K562 (cell line): Measurements from ENCODE around the gene MID1IP1. TPM values are rescaled to one million over a fixed set of nuclear protein-coding genes. Genes with fewer than 3 reads are reported as not detected.

Experiments
- ATAC-seq: fragments of 200-7000 bp; cut with Tn5 transposase; 3 replicates; pipeline ENCODE4 v1.9.1; 2020; ENCODE audit warnings: moderate library complexity
- BruUV-seq: library from RNA; stranded (reverse); fragments of 400-500 nt; replicated peaks from 2 replicates; lab custom pipeline; 2021; lab: Mats Ljungman, UMichigan
- CTCF ChIA-PET: fragments of 300-600 bp; formaldehyde crosslinking; extraction: SDS; loops from one replicate; lab custom pipeline; 2021; ENCODE audit warnings: low intra/inter-chr PET ratio; lab: Yijun Ruan, JAX
- POLR2A ChIA-PET: fragments of 300-600, 350-650 bp; sonication (Branson Sonifier 250); formaldehyde crosslinking; extraction: SDS; loops from one replicate; lab custom pipeline; 2021; ENCODE audit warnings: antibody characterized with exemption, inconsistent platforms; lab: Yijun Ruan, JAX
- DNase-seq, 4 experiments: peaks; one replicate each; pipeline versions ENCODE4 v3.0.0 to v3.0.0-alpha.2; 2011 to 2018; ENCODE audit warnings: low spot score in 3 of 4, mixed read lengths in 3 of 4; ENCODE audit errors: extremely low read depth in 1 of 4
- FAIRE-seq: peaks from 2 replicates; lab custom pipeline; 2011; peaks lifted over from hg19 to GRCh38; lab: Jason Lieb, UNC
- H2AFZ ChIP-seq: 2 replicates; pipeline ENCODE4 v1.6.0; 2011; ENCODE audit warnings: low read depth, low read length, control low read depth, inconsistent platforms
- H3K27ac ChIP-seq: fragments of 200-600 bp; 3 replicates; pipeline ENCODE4 v1.8.0; 2011; ENCODE audit warnings: low read depth, mild to moderate bottlenecking, control low read depth, inconsistent platforms, low read length, moderate library complexity, mixed read lengths; ENCODE audit errors: extremely low read depth
- H3K27me3 ChIP-seq, 2 experiments: fragments of 300-600 bp in 1 of 2; 2 replicates in 1 of 2; 3 replicates in 1 of 2; pipeline versions ENCODE4 v1.6.0 to v1.8.0; 2011; ENCODE audit warnings: inconsistent platforms in 2 of 2, low read length in 2 of 2, mild to moderate bottlenecking in 1 of 2, mixed read lengths in 1 of 2, moderate library complexity in 1 of 2; ENCODE audit not compliant: control insufficient read depth in 2 of 2, insufficient read depth in 2 of 2
- H3K36me3 ChIP-seq: fragments of 300-600 bp; 3 replicates; pipeline ENCODE4 v1.8.0; 2011; ENCODE audit warnings: mild to moderate bottlenecking, low read length, inconsistent platforms; ENCODE audit not compliant: control insufficient read depth, insufficient read depth
- H3K4me1 ChIP-seq, 2 experiments: fragments of 200-600 bp in 1 of 2; replicated peaks in 1 of 2; 2 replicates in 1 of 2; 3 replicates in 1 of 2; pipeline versions ENCODE4 v1.5.1 to v1.8.0; 2011; ENCODE audit warnings: inconsistent platforms in 2 of 2, low read length in 2 of 2, mild to moderate bottlenecking in 1 of 2, mixed read lengths in 1 of 2, moderate library complexity in 1 of 2; ENCODE audit not compliant: control insufficient read depth in 2 of 2, insufficient read depth in 2 of 2
- H3K4me2 ChIP-seq: 2 replicates; pipeline ENCODE4 v1.6.1; 2011; ENCODE audit warnings: low read length, control low read depth, inconsistent platforms, mixed read lengths; ENCODE audit not compliant: insufficient read depth
- H3K4me3 ChIP-seq: fragments of 200-600 bp; sonication (generic), shearing (Covaris generic); 2 replicates; pipeline ENCODE4 v1.5.1; 2016; ENCODE audit warnings: control low read depth, inconsistent platforms
- H3K79me2 ChIP-seq: fragments of 200-600 bp; 3 replicates; pipeline ENCODE4 v1.8.0; 2011; ENCODE audit warnings: low read length, inconsistent platforms; ENCODE audit not compliant: control insufficient read depth, insufficient read depth
- H3K9ac ChIP-seq, 2 experiments: 2 replicates each; pipeline versions ENCODE4 v1.6.0 to v1.6.1; 2011; ENCODE audit warnings: low read depth in 2 of 2, low read length in 2 of 2, control low read depth in 1 of 2, inconsistent platforms in 1 of 2, mild to moderate bottlenecking in 1 of 2, mixed read lengths in 1 of 2; ENCODE audit not compliant: insufficient read depth in 1 of 2
- H3K9me1 ChIP-seq: one replicate; pipeline ENCODE4 v1.6.0; 2011; ENCODE audit warnings: inconsistent platforms, mild to moderate bottlenecking, low read length, moderate library complexity; ENCODE audit not compliant: control insufficient read depth, insufficient read depth
- H3K9me3 ChIP-seq: replicated peaks from 2 replicates; pipeline ENCODE4 v1.5.1; 2011; ENCODE audit warnings: low read depth, low read length, inconsistent platforms; ENCODE audit not compliant: control insufficient read depth, insufficient read depth
- H4K20me1 ChIP-seq: replicated peaks from 2 replicates; pipeline ENCODE4 v1.6.1; 2011; ENCODE audit warnings: low read length, inconsistent platforms, mixed read lengths; ENCODE audit not compliant: control insufficient read depth, insufficient read depth
- GMEB1 ChIP-seq: fragments of 250-450 bp; sonication (Bioruptor Pico); IDR thresholded peaks from 2 replicates; pipeline ENCODE4 v1.4.0; 2020; ENCODE audit warnings: mild to moderate bottlenecking
- GTF3C2 ChIP-seq: IDR thresholded peaks from 3 replicates; pipeline ENCODE4 v1.6.1; 2011; ENCODE audit warnings: borderline replicate concordance, mild to moderate bottlenecking, moderate library complexity; ENCODE audit not compliant: insufficient read length; ENCODE audit errors: extremely low read depth
- MAFG ChIP-seq: fragments of 450-650 bp; conservative IDR thresholded peaks from 2 replicates; pipeline ENCODE4 v1.6.1; 2016; ENCODE audit warnings: missing genetic modification characterization, missing compliant biosample characterization
- NFE2L1 ChIP-seq: fragments of 450-650 bp; IDR thresholded peaks from 2 replicates; pipeline ENCODE4 v1.6.1; 2016; ENCODE audit warnings: missing genetic modification characterization, low read depth, mild to moderate bottlenecking, missing compliant biosample characterization, moderate library complexity, borderline replicate concordance
- NRF1 ChIP-seq, 2 experiments: fragments of 450-650 bp; IDR thresholded peaks in 1 of 2; conservative IDR thresholded peaks in 1 of 2; 2 replicates each; pipeline ENCODE4 v1.6.1; 2014; ENCODE audit warnings: mild to moderate bottlenecking in 2 of 2
- OTX1 ChIP-seq: fragments of 450-650 bp; formaldehyde crosslinking; IDR thresholded peaks from 2 replicates; pipeline ENCODE4 v1.4.0; 2022; ENCODE audit warnings: mild to moderate bottlenecking
- PREB ChIP-seq: sonication (generic); formaldehyde crosslinking; IDR thresholded peaks from 2 replicates; pipeline ENCODE4 v1.8.1; 2023; ENCODE audit warnings: mild to moderate bottlenecking, missing genetic modification reagents
- SMARCB1 ChIP-seq: IDR thresholded peaks from 2 replicates; pipeline ENCODE4 v1.6.1; 2011; ENCODE audit warnings: improper control_type of control experiment, low read depth; ENCODE audit not compliant: insufficient read length
- SRSF9 ChIP-seq: fragments of 200-400 bp; formaldehyde crosslinking; IDR thresholded peaks from 2 replicates; pipeline ENCODE4 v1.6.1; 2017; ENCODE audit warnings: low read depth, low read length, borderline replicate concordance
- STAT6 ChIP-seq: sonication (generic); formaldehyde crosslinking; IDR thresholded peaks from 2 replicates; pipeline ENCODE4 v1.8.1; 2023; ENCODE audit warnings: mild to moderate bottlenecking, missing genetic modification reagents
- TEAD1 ChIP-seq, 2 experiments: fragments of 450-650 bp in 1 of 2; sonication (generic) in 1 of 2; formaldehyde crosslinking; IDR thresholded peaks; 2 replicates each; pipeline versions ENCODE4 v1.4.0 to v1.8.0; 2020 to 2022; ENCODE audit warnings: mild to moderate bottlenecking in 2 of 2, missing genetic modification reagents in 1 of 2
- ZNF140 ChIP-seq: fragments of 250-450 bp; sonication (Bioruptor Pico); IDR thresholded peaks from 2 replicates; pipeline ENCODE4 v1.8.0; 2021; ENCODE audit warnings: moderate library complexity, mild to moderate bottlenecking, inconsistent platforms
- ZNF24 ChIP-seq: fragments of 450-650 bp; IDR thresholded peaks from 2 replicates; pipeline ENCODE4 v1.6.1; 2016
- WGBS: fragments of 100-300 bp; shearing (Covaris generic); methylation state at CpG from one replicate; pipeline ENCODE4 v1.1.6; 2016; ENCODE audit warnings: low coverage, mixed read lengths; ENCODE audit not compliant: insufficient coverage; ENCODE audit errors: missing lambda C conversion rate; 5-methylcytosine and 5-hydroxymethylcytosine counted together
- in situ Hi-C: fragments of 300-500 bp; cut with MboI; formaldehyde crosslinking; loops from 4 replicates; pipeline ENCODE4 v1.15.0; 2018; ENCODE audit warnings: inconsistent platforms, mixed read lengths
- intact Hi-C: fragments of 100-400 bp; cut with micrococcal nuclease; formaldehyde crosslinking; loops from 2 replicates; pipeline ENCODE4 v1.14.2; 2022
- polyA plus RNA-seq, 8 experiments: library from polyadenylated mRNA; depleted of rRNA in 4 of 8; stranded (reverse) in 5 of 8; unstranded in 3 of 8; fragments of >200 nt; fragmentation: Nextera tagmentation in 2 of 8; fragmentation: Illumina TruSeq in 1 of 8; extraction: Ambion mirVana in 2 of 8; extraction: Trizol in 1 of 8; gene quantifications; 2 replicates each; pipeline versions ENCODE4 v1.2.1 to v1.2.3, GENCODE V29; 2011 to 2014; ENCODE audit warnings: inconsistent platforms in 1 of 8, missing spikeins in 1 of 8
- total RNA-seq, 7 experiments: library from RNA; depleted of rRNA in 6 of 7; stranded (reverse); fragments of >200 nt in 6 of 7; fragmentation: Illumina TruSeq in 2 of 7; extraction: Trizol in 2 of 7; gene quantifications; 2 replicates each; pipeline versions ENCODE4 v1.2.1 to v1.2.3, GENCODE V29; 2011 to 2021; ENCODE audit warnings: low replicate concordance in 1 of 7

MID1IP1 gene
- total and polyA plus RNA-seq, 9 of the 15 experiments (the other 6 are each of a cell fraction or from before 2014, with no cell fraction given): 0.51 to 102 (median 27.5) TPM

- TF ChIP-seq STAT6 (CRISPR knock-in tag): no peak
- TF ChIP-seq, all 486 proteins: peak for 52
Observed at GRCh38 chrX:38841750-38842149, 40.5 kb downstream of the MID1IP1 start (continued).

- ATAC-seq (no peak), FAIRE-seq (no peak), DNase-seq (no peak)
- intact Hi-C loops: no loop called here
- no peaks in the 10 kb centered on the region for H3K9me1 ChIP-seq
- POLR2A ChIA-PET: interaction anchor here (0.9 kb wide), 1 partner anchor 9 kb away, joined by 3 read pairs; no protein-coding TSS in a partner anchor
- no peaks in the 10 kb centered on the region for H3K36me3 ChIP-seq
- H3K9me3 ChIP-seq: no peaks in the 10 kb centered on the region
- no peak overlapping the region for H3K27ac ChIP-seq
- H3K4me3 ChIP-seq: no peak overlapping the region
- no peak overlapping the region for H3K4me2 ChIP-seq
- H3K79me2 ChIP-seq: no peaks in the 10 kb centered on the region
- CTCF ChIA-PET: no interaction called here
- no peak overlapping the region for H3K9ac ChIP-seq
- H2AFZ ChIP-seq: no peak overlapping the region
- no peaks in the 10 kb centered on the region for H3K27me3 ChIP-seq
- peaks cover 0 to 20% of the 10 kb centered on the region in 2 experiments; a peak in 2 of 5 replicates for H3K4me1 ChIP-seq
- WGBS: 39% methylated on average over 4 of the region's 4 CpGs
- in situ Hi-C loops: no loop called here
- H4K20me1 ChIP-seq: no peaks in the 10 kb centered on the region
- BruUV-seq: no TSS peak
- TF ChIP-seq SMARCB1 (no peak), TEAD1 (CRISPR knock-in tag; IDR thresholded peaks at IDR 0.05) (no peak), GMEB1 (CRISPR knock-in tag) (no peak), SRSF9 (no peak), GTF3C2 (no peak), MAFG (tag) (no peak), NFE2L1 (tag) (no peak), ZNF24 (no peak), PREB (CRISPR knock-in tag) (no peak), ZNF140 (CRISPR knock-in tag) (no peak), NRF1 (conservative IDR thresholded peaks at IDR 0.05 in 1 of 2, IDR thresholded peaks at IDR 0.05 in 1 of 2) (no peak), OTX1 (CRISPR knock-in tag) (no peak)
Observed at GRCh38 chrX:38845426-38845825, 44.2 kb downstream of the MID1IP1 start.
